Testis (tissue), 3 donors: ENCODE data around the gene RELA. TPM values are rescaled to one million over a fixed set of nuclear protein-coding genes. Genes with fewer than 3 reads are reported as not detected.

ENCODE experiments used
- DNase-seq: peaks from one replicate; pipeline ENCODE4 v3.0.0-alpha.2; 2019
- H3K27ac ChIP-seq, 2 donors: fragments of 200-600 bp; sonication (generic); one replicate each; pipeline ENCODE4 v1.5.1; 2019
- H3K27me3 ChIP-seq: fragments of 200-600 bp; sonication (generic); one replicate; pipeline ENCODE4 v1.5.1; 2019
- H3K36me3 ChIP-seq: fragments of 200-600 bp; sonication (generic); one replicate; pipeline ENCODE4 v1.5.1; 2017; ENCODE audit warnings: low read depth; ENCODE audit errors: missing control alignments
- H3K4me1 ChIP-seq: fragments of 200-600 bp; sonication (generic); one replicate; pipeline ENCODE4 v1.5.1; 2019
- H3K4me3 ChIP-seq, 2 donors: fragments of 200-600 bp; sonication (generic); one replicate each; pipeline ENCODE4 v1.5.1; 2017 to 2019
- H3K9me3 ChIP-seq: fragments of 200-600 bp; sonication (generic); one replicate; pipeline ENCODE4 v1.5.1; 2017
- POLR2A ChIP-seq: fragments of 450-650 bp; IDR thresholded peaks from one replicate; pipeline ENCODE4 v1.6.1; 2017; ENCODE audit warnings: antibody characterized with exemption, mild to moderate bottlenecking, moderate library complexity
- WGBS, 2 donors: methylation state at CpG; one replicate each; pipeline ENCODE4 v1.1.5; 2018; 5-methylcytosine and 5-hydroxymethylcytosine counted together
- intact Hi-C: fragments of 100-400 bp; cut with DNase I; formaldehyde crosslinking; loops from one replicate; pipeline ENCODE4 v1.15.1; 2023; ENCODE audit warnings: low total_unique reads
- polyA plus RNA-seq: library from polyadenylated mRNA; stranded (reverse); fragments of 350-450 nt; fragmentation: Illumina TruSeq; extraction: RNeasy Lipid Tissue Mini Kit (QIAGEN cat#74804); gene quantifications from one replicate; pipeline ENCODE4 v1.2.3, GENCODE V29; 2014; ENCODE audit warnings: low read depth, low replicate concordance; ENCODE audit not compliant: insufficient read depth
- total RNA-seq, 2 donors: library from RNA; depleted of rRNA; stranded (reverse); fragments of >200 nt; gene quantifications; one replicate each; pipeline ENCODE4 v1.2.3, GENCODE V29; 2016
- TF ChIP-seq, protein P1 (sequence below), 3 experiments: fragments of 450-650 bp in 2 of 3; fragments of 200-600 bp in 1 of 3; sonication (generic) in 1 of 3; IDR thresholded peaks; one replicate each; pipeline ENCODE4 v1.5.1; 2016 to 2019; ENCODE audit warnings: antibody characterized with exemption in 3 of 3, mild to moderate bottlenecking in 2 of 3, moderate library complexity in 1 of 3

The RELA gene
- total and polyA plus RNA-seq, 3 donors from 2014 or later = 47.5 to 82.0 (median 64.9) TPM

DNA sequence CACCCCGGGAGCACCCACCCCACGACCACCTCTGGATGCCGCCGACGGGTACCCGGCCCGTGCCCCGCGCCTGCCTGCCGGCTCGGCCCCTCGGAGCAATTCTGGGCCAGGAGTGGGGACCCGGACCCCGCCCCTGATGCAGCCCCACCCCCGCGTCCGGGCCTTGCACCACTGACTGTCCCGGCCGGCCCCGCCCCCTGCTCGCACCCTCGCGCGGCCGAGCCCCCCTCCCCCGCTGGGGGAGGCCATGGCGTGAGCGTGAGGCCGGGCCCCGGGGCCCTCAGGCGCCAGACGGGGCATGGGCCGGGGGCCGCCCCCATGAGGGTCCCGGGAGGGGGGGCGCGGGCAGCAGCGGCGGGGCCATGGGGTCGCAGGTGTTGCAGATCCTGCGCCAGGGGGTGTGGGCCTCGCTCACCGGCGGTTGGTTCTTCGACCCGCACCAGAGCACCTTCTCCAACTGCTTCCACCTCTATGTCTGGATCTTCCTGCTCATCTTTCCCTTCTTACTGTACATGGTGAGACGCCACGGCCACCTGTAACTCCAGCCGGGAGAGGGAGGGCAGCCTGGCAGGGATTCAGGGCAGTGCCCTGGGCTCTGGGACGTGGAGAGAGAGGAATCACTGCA lies 46.7 kb downstream of the RELA start:
- Histone ChIP-seq H3K27ac (peak overlapping the region; percentile 51 to 78), H3K4me3 (peak overlapping the region; percentile 73 to 83), H3K36me3 (no peaks in the 10 kb centered on the region), H3K4me1 (peaks cover 39% of the 10 kb centered on the region), H3K9me3 (no peaks in the 10 kb centered on the region), H3K27me3 (no peaks in the 10 kb centered on the region)
- 0 to 1% methylated on average over 9 to 14 of the region's 50 CpGs for WGBS, 2 donors
- intact Hi-C loops = no loop called here
- DNase-seq = peak; percentile 50
- TF ChIP-seq, protein P1, sequence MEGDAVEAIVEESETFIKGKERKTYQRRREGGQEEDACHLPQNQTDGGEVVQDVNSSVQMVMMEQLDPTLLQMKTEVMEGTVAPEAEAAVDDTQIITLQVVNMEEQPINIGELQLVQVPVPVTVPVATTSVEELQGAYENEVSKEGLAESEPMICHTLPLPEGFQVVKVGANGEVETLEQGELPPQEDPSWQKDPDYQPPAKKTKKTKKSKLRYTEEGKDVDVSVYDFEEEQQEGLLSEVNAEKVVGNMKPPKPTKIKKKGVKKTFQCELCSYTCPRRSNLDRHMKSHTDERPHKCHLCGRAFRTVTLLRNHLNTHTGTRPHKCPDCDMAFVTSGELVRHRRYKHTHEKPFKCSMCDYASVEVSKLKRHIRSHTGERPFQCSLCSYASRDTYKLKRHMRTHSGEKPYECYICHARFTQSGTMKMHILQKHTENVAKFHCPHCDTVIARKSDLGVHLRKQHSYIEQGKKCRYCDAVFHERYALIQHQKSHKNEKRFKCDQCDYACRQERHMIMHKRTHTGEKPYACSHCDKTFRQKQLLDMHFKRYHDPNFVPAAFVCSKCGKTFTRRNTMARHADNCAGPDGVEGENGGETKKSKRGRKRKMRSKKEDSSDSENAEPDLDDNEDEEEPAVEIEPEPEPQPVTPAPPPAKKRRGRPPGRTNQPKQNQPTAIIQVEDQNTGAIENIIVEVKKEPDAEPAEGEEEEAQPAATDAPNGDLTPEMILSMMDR (IDR thresholded peaks at IDR 0.05) = no peak
- no peak for TF ChIP-seq POLR2A

DNA sequence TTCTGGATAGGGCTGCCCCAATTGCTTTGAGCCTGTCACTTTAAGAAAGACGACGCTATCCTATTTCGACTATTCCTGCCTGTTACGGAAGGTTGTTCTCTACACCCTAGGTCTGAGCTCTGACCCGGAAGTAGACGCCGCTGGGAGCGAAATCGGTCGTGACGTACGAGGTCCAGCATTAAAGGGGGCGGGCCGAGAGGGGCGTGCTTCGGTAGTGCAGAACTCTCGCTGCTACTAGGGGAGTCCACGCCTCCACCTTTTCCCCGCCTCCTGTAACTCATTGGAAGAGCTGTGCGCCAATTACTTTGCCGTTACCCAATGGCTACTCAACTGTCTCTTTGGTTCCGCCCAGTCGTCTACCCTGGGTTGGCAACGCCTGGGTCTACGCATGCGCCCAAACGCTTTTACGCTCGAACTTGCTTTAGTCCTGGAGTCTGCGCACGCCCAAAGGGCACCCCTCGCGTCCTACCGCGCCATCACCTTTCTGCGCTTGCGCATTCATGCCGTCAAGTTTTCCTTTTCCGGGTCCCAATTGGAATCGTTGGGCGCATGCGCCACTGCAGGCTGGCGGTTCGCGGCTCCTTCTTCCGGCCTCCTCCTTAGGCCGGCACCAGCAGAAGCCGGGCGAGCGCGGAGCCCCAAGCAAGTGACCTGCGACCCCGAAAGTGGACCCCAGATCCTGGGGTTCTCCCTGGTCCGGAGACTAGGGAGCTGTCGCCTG lies 47.3 kb downstream of the RELA start, which contains the start of gene PCNX3:
TSS of gene PCNX3 (plus strand) at position 548 of the 721 bp plus-strand sequence. CDS start 536 bp downstream, outside the sequence.
- no peaks in the 10 kb centered on the region for H3K27me3 ChIP-seq
- H3K4me3 ChIP-seq = peak within 1 kb of the TSS; percentile 75 to 83
- H3K36me3 ChIP-seq = no peaks in the 10 kb centered on the region
- 0% methylated on average over 23 to 48 of the region's 55 CpGs for WGBS, 2 donors
- no peak for TF ChIP-seq POLR2A
- TF ChIP-seq, protein P1 (IDR thresholded peaks at IDR 0.05) = peak in 2 of 3 experiments; percentile 34 to 38
- peak within 1 kb of the TSS; percentile 77 to 91 for H3K27ac ChIP-seq
- peak; percentile 100 for DNase-seq
- H3K4me1 ChIP-seq = peaks cover 46% of the 10 kb centered on the region
- intact Hi-C loops = no loop called here
- H3K9me3 ChIP-seq = no peaks in the 10 kb centered on the region

DNA sequence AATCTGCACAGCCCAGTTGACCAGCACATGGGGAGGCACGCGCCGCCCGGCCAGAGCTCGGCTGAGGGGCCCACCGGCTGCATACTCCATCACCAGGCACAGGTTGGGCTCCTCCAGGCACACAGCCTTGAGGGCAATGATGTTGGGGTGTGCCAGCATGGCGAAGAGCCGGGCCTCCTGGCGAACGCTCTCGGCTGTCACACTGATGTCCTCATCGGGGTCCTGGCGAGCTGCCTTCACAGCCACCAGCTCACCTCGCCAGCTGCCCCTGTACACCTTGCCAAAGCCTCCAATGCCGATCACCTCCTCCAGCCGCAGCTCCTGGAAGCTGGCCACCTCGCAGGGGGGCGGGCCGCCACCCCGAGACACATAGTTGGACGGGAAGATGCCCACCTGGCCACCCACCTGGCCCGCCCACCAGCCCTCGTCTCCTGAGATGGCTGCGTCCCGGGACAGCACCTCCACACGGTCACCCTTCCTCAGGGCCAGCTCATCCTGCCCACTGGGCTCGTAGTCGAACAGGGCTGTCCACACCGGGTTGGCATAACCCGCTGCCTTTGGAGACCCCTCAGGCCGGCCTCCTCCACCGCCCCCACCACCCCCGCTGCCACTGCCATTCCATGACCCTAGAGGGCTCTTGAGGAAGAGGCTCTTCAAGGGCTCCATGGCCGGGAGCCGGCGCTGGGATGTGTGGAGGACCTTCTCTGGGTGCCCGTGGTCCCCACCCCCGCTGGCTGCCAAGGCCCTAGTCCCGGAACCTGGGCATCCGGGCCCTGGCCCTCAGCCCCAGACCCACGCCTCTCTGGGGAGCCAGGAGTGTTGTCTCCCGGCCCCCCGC lies 49.4 kb downstream of the RELA start:
- intact Hi-C loops = no loop called here
- no peak for DNase-seq

DNA sequence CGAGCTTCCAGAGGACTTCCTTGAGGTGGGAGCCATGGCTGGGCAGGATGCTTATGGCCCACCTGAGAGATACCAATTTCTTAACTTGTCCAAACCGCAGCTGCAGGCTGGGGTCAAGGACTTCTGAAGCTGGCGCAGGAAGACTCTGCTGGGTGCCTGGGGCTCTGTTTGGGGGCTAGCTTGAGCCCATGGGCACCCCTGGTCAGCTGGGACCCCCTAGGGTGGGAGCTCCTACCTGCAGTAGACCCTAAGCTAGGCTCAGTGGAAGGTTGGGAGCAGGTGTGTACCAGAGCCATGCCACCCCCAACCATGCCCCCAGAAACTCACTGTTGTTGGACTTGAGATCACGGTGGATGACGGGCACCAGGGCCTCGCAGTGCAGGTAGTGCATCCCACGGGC lies 50.0 kb downstream of the RELA start:
- WGBS, 2 donors = 43 to 52% methylated on average over 3 to 7 of the region's 7 CpGs
- Histone ChIP-seq H3K36me3 (no peaks in the 10 kb centered on the region), H3K27ac (peak overlapping the region; percentile 77 to 91), H3K4me3 (peak overlapping the region; percentile 75 to 83), H3K4me1 (peaks cover 53% of the 10 kb centered on the region), H3K27me3 (no peaks in the 10 kb centered on the region), H3K9me3 (no peaks in the 10 kb centered on the region)
- intact Hi-C loops = no loop called here
- DNase-seq = no peak
- TF ChIP-seq POLR2A = no peak
- TF ChIP-seq, protein P1 (IDR thresholded peaks at IDR 0.05) = no peak

More for the DNA sequence above, 49.4 kb downstream of the RELA start:
- peaks cover 52% of the 10 kb centered on the region for H3K4me1 ChIP-seq
- no peaks in the 10 kb centered on the region for H3K27me3 ChIP-seq
- peak overlapping the region; percentile 75 to 83 for H3K4me3 ChIP-seq
- no peaks in the 10 kb centered on the region for H3K36me3 ChIP-seq
- WGBS, 2 donors = 20 to 33% methylated on average over 8 to 42 of the region's 43 CpGs
- TF ChIP-seq, protein P1 (IDR thresholded peaks at IDR 0.05) = no peak
- TF ChIP-seq POLR2A = no peak
- no peaks in the 10 kb centered on the region for H3K9me3 ChIP-seq
- H3K27ac ChIP-seq = peak overlapping the region; percentile 77 to 91
